H7 (cell line): ENCODE results near the gene ST14. TPM values are rescaled to one million over a fixed set of nuclear protein-coding genes. Genes with fewer than 3 reads are reported as not detected.
A peak's percentile ranks its signal among the peaks of the same experiment; 100 is the strongest.

Source experiments
- DNase-seq: peaks from one replicate; pipeline ENCODE4 v3.0.0; 2012
- H3K27me3 ChIP-seq: 2 replicates; pipeline ENCODE4 v1.6.0; 2011; ENCODE audit warnings: mild to moderate bottlenecking, low read length; ENCODE audit not compliant: control insufficient read depth, insufficient read depth
- H3K36me3 ChIP-seq: replicated peaks from 2 replicates; pipeline ENCODE4 v1.5.1; 2011; ENCODE audit warnings: low read length; ENCODE audit not compliant: control insufficient read depth, insufficient read depth
- H3K4me3 ChIP-seq: 2 replicates; pipeline ENCODE4 v1.5.1; 2011; ENCODE audit warnings: low read depth, mild to moderate bottlenecking, control low read depth, low read length, moderate library complexity; ENCODE audit not compliant: insufficient read depth
- total RNA-seq: library from RNA; depleted of rRNA; stranded (reverse); fragments of >200 nt; shearing (Covaris generic); gene quantifications from 2 replicates; pipeline ENCODE4 v1.2.3, GENCODE V29; 2014

Gene ST14
- total RNA-seq, 1 experiment from 2014 or later, result 4.5 TPM

DNA sequence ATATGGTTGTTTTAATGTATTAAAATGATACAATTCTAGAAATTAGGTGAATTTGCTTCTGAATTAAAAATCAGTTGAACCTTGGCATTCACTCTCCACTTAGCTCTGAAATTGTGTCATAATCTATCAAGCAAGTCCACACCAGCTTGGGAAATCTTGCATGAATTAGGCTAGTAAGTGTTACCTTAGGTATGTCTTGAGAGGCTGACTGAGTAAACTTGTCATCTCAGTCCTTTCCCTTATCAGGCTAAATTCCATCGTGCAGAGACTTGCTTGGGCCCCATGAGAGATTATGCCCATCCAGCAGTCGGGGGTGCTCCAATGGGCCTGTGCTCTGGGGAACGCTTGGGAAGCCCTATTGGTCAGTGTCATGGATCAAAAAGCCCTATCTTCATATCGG is 33.9 kb upstream of the ST14 start:
- no peak for DNase-seq
- Histone ChIP-seq H3K36me3 (peaks cover 41% of the 10 kb centered on the region), H3K4me3 (no peak overlapping the region), H3K27me3 (no peaks in the 10 kb centered on the region)

DNA sequence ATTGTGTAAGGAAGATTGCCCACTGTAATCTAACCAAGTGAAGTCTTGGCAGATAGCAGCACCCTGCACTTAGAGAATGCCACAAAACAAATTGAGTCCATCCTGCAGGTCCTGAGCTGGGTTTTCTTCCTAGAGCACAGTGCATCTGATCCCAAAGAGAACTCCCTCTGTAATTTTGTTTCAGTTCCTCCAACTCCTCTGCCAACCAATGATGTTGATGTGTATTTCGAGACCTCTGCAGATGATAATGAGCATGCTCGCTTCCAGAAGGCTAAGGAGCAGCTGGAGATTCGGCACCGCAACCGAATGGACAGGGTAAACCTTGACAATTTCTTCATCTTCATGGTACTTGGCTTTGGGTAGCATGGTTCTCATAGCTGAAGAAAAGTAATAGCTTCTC is 33.1 kb upstream of the ST14 start:
- DNase-seq, result no peak
- Histone ChIP-seq H3K36me3 (peaks cover 44% of the 10 kb centered on the region), H3K27me3 (no peaks in the 10 kb centered on the region), H3K4me3 (no peak overlapping the region)

DNA sequence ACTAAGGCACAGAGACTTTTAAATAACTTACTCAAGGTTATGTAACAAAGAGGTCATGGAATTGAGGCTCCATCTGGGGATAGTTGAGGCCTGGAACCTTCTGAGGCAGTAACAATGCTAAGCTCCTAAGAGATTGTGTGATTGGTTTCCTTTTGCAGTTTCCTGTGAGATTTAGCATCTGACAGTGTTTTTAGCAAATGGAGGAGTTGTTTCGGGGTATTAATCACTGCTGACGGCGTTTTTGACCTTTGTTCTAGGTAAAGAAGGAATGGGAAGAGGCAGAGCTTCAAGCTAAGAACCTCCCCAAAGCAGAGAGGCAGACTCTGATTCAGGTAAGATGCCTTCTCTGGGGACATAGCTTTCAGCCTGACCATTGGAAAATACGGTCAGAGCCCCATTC is 32.1 kb upstream of the ST14 start:
- no peak for DNase-seq
- H3K27me3 ChIP-seq, result no peaks in the 10 kb centered on the region
- peaks cover 43% of the 10 kb centered on the region for H3K36me3 ChIP-seq
- no peak overlapping the region for H3K4me3 ChIP-seq

DNA sequence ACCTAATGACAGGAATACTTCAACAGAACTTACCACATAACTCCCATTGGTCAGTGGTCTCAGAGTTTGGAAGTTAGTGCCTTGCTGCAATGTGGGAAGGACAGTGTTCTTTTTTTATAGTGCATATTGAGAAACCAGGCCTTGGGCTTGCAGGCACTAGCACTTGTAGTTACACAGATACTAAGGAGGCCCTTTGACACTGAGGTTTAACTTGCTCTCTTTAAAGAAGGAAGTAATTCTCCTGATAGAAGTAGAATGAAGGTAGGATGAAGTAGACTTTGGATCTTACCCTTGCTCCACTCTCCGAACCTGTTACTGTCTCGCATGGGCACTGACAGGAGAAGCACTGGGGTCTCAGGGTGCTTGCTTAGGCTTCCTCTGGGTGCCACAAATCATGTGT is 31.0 kb upstream of the ST14 start:
- DNase-seq, result no peak
- H3K27me3 ChIP-seq, result no peaks in the 10 kb centered on the region
- no peak overlapping the region for H3K4me3 ChIP-seq
- H3K36me3 ChIP-seq, result peaks cover 44% of the 10 kb centered on the region

DNA sequence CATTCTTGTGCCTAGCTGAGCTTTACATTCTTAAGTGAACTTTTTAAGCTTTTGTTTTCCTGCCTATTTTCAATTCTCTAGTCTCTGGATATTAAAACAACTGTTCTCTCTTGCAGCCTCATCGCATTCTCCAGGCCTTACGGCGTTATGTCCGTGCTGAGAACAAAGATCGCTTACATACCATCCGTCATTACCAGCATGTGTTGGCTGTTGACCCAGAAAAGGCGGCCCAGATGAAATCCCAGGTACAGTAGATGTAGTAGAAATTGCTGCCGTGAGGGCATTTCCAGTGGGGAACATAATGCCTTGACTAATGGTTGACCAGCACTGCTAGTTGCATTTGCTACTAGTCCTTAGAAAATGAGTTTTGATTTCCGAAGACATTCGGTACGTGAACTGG is 29.7 kb upstream of the ST14 start:
- peaks cover 46% of the 10 kb centered on the region for H3K36me3 ChIP-seq
- H3K27me3 ChIP-seq, result no peaks in the 10 kb centered on the region
- no peak overlapping the region for H3K4me3 ChIP-seq
- DNase-seq, result no peak

DNA sequence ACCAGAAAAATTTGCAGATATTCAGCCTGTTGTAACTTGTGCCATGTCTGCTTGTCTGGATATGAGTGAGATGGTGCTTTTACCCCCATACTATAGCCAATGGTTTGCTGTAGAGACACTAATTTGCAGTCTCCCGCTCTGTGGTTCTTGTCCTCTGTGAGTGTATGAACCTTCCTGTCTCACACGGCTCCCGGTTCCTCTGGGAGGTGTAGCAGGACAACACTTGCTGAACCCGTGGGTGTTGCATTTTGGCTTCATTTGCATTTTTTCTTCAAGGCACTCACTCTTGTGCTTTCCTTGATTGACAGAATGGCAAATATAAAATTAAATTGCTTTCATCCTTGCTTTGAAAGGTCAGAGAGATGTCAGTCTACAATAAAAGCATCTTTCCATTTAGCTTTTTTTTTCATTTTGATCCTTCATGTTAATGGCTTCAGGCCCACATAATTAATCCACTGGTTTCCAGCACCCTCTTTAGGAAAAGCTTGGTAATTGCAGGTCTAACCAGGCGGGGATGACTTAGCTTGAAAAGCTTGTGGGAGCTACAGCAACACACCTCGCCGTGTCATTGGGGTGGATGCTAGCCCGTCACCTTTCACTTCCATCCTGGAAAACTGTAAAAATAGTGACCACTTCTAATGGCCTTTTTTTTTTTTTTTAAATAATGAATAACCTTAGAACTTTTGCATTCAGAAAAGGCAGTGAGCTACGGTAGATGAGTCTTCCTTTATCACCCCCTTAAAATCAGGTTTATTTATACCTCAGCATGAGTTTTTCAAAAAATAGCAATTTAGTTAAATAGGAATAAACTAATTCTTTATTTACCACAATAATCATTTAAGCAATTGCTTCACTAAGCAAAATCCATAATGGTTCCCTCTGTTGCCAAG is 27.4 kb upstream of the ST14 start:
- DNase-seq, result peak; percentile 87
- H3K27me3 ChIP-seq, result no peaks in the 10 kb centered on the region
- H3K4me3 ChIP-seq, result no peak overlapping the region
- peaks cover 53% of the 10 kb centered on the region for H3K36me3 ChIP-seq

DNA sequence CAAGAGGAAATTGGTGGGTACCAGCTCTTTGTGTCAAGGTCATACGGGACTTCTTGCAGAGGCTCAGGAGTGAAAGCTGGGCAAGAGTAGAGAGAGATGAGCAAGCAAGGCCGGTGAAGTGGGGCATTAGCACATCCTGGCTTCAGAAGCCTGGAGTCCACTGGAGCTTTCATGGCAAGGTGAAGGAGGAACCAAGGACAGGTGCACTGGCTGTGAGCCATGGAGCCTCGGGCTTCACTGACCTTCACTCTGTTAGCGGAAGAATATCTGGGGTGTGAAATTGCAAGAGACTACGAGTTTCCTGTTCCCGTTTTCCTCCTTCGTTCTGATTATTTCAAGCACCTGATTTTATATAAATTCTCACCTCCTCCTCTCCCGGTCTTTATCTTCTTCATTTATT is 25.9 kb upstream of the ST14 start:
- Histone ChIP-seq H3K27me3 (no peaks in the 10 kb centered on the region), H3K4me3 (no peak overlapping the region), H3K36me3 (peaks cover 43% of the 10 kb centered on the region)
- no peak for DNase-seq

DNA sequence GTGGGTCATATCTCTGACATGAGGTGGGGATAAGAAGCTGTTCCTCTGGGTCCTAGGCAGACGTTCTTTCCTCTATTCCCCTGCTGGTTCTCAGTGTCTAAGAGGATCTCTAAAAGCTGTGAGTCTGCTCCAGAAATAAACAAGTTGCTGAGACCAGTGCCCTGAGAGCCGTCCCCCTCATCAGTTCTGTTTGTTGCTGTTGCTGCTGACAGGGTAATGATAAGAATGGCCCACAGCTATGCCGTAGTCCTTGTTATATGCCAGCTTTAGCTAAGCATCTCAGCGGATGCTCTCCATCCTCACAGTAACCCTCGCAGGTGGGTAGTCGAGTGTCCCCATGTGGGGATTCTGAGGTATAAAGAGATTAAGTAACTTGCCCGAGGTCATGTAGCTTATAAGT is 23.5 kb upstream of the ST14 start:
- Histone ChIP-seq H3K27me3 (no peaks in the 10 kb centered on the region), H3K4me3 (no peak overlapping the region), H3K36me3 (peaks cover 39% of the 10 kb centered on the region)
- no peak for DNase-seq

DNA sequence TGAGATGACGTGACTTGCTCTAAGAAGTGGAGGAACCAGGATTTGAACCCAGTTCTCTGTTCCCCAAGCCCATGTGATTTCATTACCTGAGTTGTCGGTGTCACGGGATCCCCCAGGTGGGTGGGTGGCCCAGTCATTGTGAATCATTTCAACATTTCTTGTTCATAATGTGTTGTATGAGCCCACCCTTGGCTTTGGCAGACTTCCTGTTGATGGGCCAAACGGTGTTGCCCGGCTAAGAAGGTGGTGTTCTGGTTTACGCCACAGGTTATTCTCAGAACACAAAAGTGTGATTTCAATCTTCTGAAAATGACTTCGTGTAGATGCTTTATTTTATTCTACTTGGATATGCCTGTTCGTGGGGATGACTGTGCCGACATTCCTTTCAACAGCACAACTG is 21.6 kb upstream of the ST14 start:
- DNase-seq, result no peak
- Histone ChIP-seq H3K27me3 (no peaks in the 10 kb centered on the region), H3K4me3 (no peak overlapping the region), H3K36me3 (peaks cover 42% of the 10 kb centered on the region)

DNA sequence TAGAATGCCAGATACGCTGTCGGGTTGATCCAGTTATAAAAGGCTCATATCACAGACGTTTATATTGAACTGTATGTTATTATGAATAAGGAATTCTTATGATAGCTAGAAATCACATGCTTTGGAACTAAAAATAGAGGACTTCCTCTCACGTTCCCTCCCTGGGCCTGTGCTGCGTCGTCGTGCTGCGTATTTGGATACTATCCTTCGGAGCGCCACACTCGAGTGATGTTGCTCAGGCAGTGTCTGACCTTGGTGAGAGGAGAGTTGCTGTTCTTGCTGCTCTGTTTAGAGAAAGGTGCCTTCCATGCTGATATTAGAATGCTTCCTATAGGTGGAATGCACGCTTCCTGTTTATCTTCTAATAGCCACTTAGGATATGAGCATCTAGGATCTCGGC is 20.2 kb upstream of the ST14 start:
- Histone ChIP-seq H3K27me3 (no peaks in the 10 kb centered on the region), H3K36me3 (peaks cover 38% of the 10 kb centered on the region), H3K4me3 (no peak overlapping the region)
- no peak for DNase-seq

DNA sequence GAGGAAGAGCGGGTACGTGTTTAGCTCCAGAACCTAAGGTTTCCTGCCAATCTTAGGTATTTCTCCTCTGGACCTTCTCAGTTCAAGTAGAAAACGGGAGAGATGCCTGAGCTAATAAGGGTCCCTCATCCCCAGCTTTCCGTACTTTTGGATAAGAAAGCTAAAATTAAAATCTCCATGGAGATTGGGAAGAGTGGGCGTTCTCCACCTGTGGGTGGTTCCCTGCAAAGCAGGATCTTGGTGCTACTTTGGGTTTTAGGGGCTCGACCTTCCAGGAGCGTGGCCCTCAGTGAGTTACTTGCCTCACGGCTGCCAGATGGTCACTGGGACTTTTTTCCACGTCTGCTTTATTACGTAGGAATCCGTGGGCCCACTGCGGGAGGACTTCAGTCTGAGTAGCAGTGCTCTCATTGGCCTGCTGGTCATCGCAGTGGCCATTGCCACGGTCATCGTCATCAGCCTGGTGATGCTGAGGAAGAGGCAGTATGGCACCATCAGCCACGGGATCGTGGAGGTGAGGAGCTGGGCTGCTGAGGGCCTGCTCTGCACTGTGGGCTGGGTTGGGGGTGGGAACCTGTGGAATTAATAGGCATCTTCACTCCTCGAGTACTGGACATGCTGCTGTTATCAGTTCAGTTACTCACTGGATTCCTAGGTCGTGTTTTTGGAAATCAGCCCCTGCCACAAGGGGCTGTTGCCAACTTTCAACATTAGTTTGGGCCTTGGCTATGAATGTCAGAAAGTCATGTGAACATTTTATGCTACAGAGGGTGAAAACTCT is 17.8 kb upstream of the ST14 start:
- H3K36me3 ChIP-seq, result peaks cover 29% of the 10 kb centered on the region
- no peak overlapping the region for H3K4me3 ChIP-seq
- DNase-seq, result no peak
- no peaks in the 10 kb centered on the region for H3K27me3 ChIP-seq

DNA sequence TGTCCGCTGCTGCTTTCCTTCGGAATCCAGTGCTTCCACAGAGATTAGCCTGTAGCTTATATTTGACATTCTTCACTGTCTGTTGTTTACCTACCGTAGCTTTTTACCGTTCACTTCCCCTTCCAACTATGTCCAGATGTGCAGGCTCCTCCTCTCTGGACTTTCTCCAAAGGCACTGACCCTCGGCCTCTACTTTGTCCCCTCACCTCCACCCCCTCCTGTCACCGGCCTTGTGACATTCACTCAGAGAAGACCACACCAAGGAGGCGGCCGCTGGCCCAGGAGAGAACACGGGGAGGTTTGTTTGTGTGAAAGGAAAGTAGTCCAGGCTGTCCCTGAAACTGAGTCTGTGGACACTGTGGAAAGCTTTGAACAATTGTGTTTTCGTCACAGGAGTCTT is 15.4 kb upstream of the ST14 start:
- H3K36me3 ChIP-seq, result peaks cover 23% of the 10 kb centered on the region
- no peaks in the 10 kb centered on the region for H3K27me3 ChIP-seq
- no peak for DNase-seq
- no peak overlapping the region for H3K4me3 ChIP-seq

DNA sequence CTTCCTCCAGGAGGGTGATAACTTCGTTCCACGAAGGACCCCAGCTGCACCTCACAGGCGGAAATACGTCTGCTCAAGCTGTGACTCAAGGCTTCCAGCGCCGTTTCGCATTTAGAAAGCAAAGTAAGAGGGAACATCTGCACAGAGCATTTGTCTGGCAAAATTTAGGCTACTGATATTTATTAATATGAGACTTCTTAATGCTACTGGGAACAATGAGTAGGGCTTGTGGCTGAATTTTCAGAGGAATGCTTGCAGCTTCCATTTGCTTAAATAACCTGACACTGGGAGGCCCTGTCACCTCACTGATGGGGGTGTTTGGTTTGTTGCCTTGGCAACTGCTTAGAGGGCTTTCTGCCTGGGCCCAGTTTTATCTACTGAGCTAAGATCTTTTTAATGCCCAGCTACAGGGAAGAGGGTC is 14.7 kb upstream of the ST14 start:
- no peak for DNase-seq
- H3K36me3 ChIP-seq, result peaks cover 18% of the 10 kb centered on the region
- H3K4me3 ChIP-seq, result no peak overlapping the region

DNA sequence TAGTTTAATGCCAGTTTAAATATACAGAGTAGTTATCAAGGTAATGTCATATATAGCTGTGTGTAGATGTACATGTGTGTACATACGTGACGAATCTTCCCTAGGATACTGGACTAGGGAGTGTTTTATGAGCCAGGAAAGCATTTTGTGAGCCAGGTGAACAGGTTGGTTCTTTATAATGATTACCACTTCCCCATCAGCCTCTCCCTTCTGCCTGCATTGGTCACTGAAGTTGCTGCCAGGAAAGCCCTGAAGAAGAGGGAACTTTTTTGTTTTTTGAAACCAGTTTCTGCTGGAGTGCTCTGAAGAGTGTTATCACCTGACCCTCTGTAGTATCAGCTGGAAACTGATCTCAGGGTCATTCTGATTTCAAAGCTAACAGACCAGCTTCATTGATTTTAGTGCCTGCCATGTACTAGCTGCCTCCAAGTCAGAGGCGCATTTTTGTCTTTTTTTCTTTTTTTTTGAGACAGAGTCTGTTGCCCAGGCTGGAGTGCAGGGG is 14.2 kb upstream of the ST14 start:
- Histone ChIP-seq H3K36me3 (peaks cover 14% of the 10 kb centered on the region), H3K27me3 (no peaks in the 10 kb centered on the region), H3K4me3 (no peak overlapping the region)
- DNase-seq, result no peak

More for the DNA sequence above, 14.7 kb upstream of the ST14 start:
- H3K27me3 ChIP-seq, result no peaks in the 10 kb centered on the region
